SHP77 treated with DMSO at 0.1 percent for 48 hours (cell line): ENCODE measurements around the gene THSD1.
"Not testable (repeated sequence)": the region's sequence is repeated elsewhere in the genome, so short reads cannot be mapped to it uniquely, and the experiment has no call there.

Experiments
- DNase-seq: peaks from one replicate; lab custom pipeline; 2025; lab: John Stamatoyannopoulos, UW

The THSD1 gene

GRCh38 chr13:52353193-52353592, 52.8 kb downstream of the THSD1 start:
- DNase-seq, result no peak

GRCh38 chr13:52348983-52349780, 56.8 kb downstream of the THSD1 start:
- DNase-seq, result no peak

GRCh38 chr13:52348071-52348470, 57.9 kb downstream of the THSD1 start:
- no peak for DNase-seq

- DNase-seq, result no peak
These were observed 60.2 kb downstream of the THSD1 start for GRCh38 chr13:52345631-52346251.

- no peak for DNase-seq
These were observed 60.9 kb downstream of the THSD1 start for GRCh38 chr13:52345048-52345447.

- no peak for DNase-seq
These were observed 61.9 kb downstream of the THSD1 start for GRCh38 chr13:52344108-52344507.

GRCh38 chr13:52342203-52342602, 63.8 kb downstream of the THSD1 start:
- not testable (repeated sequence) for DNase-seq

- DNase-seq, result not testable (repeated sequence)
These were observed 68.0 kb downstream of the THSD1 start for GRCh38 chr13:52337828-52338455.

GRCh38 chr13:52334107-52334506, 71.9 kb downstream of the THSD1 start:
- not testable (repeated sequence) for DNase-seq

- not testable (repeated sequence) for DNase-seq
These were observed 74.1 kb downstream of the THSD1 start for GRCh38 chr13:52331844-52332243.
